Measurements from ENCODE around the gene NELFA.

NELFA gene

GRCh38 chr4:1976416-1977352 is 32.1 kb downstream of the NELFA start:
- H3K4me3 ChIP-seq (ENCODE audit: low read depth, low read length), result no peak overlapping the region
- no peak for TF ChIP-seq CTCF (IDR thresholded peaks at IDR 0.05; ENCODE audit: borderline replicate concordance, insufficient read depth, low read depth, low read length)

- TF ChIP-seq CTCF (IDR thresholded peaks at IDR 0.05; ENCODE audit: borderline replicate concordance, insufficient read depth, low read depth, low read length), result no peak
- H3K4me3 ChIP-seq (ENCODE audit: low read depth, low read length), result no peak overlapping the region
Observed at GRCh38 chr4:1975880-1976279, 32.9 kb downstream of the NELFA start.

GRCh38 chr4:1975391-1975801 is 33.4 kb downstream of the NELFA start:
- no peak for TF ChIP-seq CTCF (IDR thresholded peaks at IDR 0.05; ENCODE audit: borderline replicate concordance, insufficient read depth, low read depth, low read length)

GRCh38 chr4:1974840-1975239 is 33.9 kb downstream of the NELFA start:
- TF ChIP-seq CTCF (IDR thresholded peaks at IDR 0.05; ENCODE audit: borderline replicate concordance, insufficient read depth, low read depth, low read length), result no peak

More at GRCh38 chr4:1975391-1975801, 33.4 kb downstream of the NELFA start:
- H3K4me3 ChIP-seq (ENCODE audit: low read depth, low read length), result no peak overlapping the region

GRCh38 chr4:1973661-1974060 is 35.1 kb downstream of the NELFA start:
- H3K4me3 ChIP-seq (ENCODE audit: low read depth, low read length), result no peak overlapping the region
- TF ChIP-seq CTCF (IDR thresholded peaks at IDR 0.05; ENCODE audit: borderline replicate concordance, insufficient read depth, low read depth, low read length), result no peak

More at GRCh38 chr4:1974840-1975239, 33.9 kb downstream of the NELFA start:
- H3K4me3 ChIP-seq (ENCODE audit: low read depth, low read length), result no peak overlapping the region

GRCh38 chr4:1973218-1973617 is 35.6 kb downstream of the NELFA start:
- no peak for TF ChIP-seq CTCF (IDR thresholded peaks at IDR 0.05; ENCODE audit: borderline replicate concordance, insufficient read depth, low read depth, low read length)
- H3K4me3 ChIP-seq (ENCODE audit: low read depth, low read length), result no peak overlapping the region

- no peak for TF ChIP-seq CTCF (IDR thresholded peaks at IDR 0.05; ENCODE audit: borderline replicate concordance, insufficient read depth, low read depth, low read length)
- H3K4me3 ChIP-seq (ENCODE audit: low read depth, low read length), result no peak overlapping the region
Observed at GRCh38 chr4:1972414-1972813, 36.4 kb downstream of the NELFA start.

Data from GM12875 (cell line).